ENCODE results near the gene FAM72D. TPM values are rescaled to one million over a fixed set of nuclear protein-coding genes. Genes with fewer than 3 reads are reported as not detected.
"Not testable (repeated sequence)": the region's sequence is repeated elsewhere in the genome, so short reads cannot be mapped to it uniquely, and the experiment has no call there.

FAM72D gene
- total RNA-seq, 1 donor: 0.43 TPM

DNA sequence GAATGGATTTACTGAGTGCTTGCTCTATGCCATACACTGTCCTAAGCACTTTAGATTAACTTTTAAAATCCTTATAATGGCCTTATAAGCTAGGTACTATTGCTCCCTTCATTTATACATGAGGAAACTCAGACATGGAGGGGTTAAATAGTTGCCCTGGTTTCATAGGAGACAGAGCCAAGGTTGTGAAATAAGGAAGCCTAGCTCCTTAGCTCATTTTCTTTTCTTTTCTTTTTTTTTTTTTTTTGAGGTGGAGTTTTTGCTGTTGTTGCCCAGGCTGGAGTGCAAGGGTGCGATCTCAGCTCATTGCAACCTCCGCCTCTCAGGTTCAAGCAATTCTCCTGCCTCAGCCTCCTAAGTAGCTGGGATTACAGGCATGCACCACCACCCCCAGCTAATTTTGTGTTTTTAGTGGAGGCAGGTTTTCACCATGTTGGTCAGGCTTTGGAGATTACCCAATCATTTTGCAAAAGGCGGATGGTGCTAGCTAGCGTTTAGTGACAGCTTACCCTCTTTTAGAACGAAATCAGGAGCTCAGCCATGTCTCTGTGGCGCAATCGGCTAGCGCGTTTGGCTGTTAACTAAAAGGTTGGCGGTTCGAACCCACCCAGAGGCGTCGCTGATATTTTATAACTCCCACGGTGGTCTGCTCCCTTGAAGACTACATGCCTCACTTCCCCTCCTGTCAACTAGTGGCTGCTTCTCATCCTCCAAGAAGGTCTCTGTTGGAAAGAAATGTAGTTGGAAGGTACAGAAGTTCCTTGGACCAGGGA, 33.1 kb downstream of the FAM72D start:
- H3K4me3 ChIP-seq (ENCODE audit: low read depth, low read length): not testable (repeated sequence)
- DNase-seq (ENCODE audit: low read depth): peak; percentile 61

DNA sequence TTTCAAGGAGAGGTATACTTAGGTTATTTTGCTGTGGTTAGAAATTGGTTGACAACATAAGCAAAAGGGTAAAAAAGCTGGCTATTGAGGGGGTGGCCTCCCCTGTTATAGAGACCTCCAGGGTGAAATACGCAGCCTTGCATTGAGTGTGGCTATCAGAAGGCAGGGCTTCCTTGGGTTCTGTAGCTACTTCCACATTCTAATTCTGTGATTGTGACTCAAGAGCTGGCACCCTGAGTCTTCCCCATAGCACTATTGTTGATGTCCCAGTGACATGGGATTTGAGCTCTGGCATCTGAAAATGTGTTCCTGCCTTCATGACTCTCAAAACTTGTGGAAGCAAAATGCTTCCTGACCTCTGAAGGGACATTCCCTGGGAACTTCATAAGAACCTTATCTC, 38.7 kb downstream of the FAM72D start:
- H3K4me3 ChIP-seq (ENCODE audit: low read depth, low read length); DNase-seq (ENCODE audit: low read depth): not testable (repeated sequence)

DNA sequence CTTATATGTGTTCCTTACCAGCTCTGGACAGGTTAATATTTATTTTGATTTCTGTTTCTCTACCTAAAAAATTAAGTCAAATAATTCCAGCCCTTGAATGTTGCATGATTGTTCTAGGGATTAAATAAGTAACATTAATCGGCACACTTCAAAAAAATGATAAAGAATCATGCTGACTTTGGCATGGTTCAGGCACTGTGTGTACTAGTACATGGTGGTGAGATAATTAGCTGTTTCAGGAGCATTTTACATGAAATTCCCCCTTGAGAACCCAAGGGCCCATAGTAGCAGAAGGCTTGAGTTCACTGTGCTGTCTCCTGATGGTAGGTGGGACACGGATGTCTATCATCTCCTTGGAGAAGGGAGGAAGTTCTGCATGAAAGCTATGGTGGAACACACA, 44.8 kb downstream of the FAM72D start:
- not testable (repeated sequence) for H3K4me3 ChIP-seq (ENCODE audit: low read depth, low read length); DNase-seq (ENCODE audit: low read depth)

DNA sequence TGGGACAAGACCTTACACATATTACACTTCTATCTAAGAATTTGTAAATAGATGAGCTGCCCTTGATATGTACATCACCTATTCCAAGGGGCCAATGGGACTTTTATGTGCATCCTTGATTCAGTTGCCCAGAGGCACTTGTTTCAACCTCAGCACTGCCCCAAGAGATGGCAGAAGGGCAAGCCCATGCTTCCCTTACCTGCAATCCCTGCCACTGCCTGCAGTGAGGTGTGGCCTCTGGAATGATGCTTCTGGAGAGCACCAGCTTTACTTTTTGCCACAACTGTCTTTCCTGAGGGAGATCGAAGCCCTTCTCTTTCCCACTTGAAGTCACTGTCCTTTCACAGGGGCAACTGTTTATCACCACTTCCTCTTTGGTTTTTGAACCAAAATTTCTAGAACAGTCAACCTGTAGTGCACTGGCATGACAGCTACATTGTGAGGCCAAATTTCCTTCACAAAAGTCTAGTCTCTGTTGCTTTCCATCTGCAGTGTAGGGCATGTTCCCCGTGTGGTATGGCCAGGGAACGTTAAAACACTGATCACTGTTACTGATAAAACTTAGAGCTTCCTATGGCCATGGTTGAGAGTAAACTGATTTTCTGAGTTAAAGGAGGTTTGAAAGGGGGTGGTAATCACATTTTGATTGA, 48.6 kb downstream of the FAM72D start:
- not testable (repeated sequence) for DNase-seq (ENCODE audit: low read depth); H3K4me3 ChIP-seq (ENCODE audit: low read depth, low read length)

DNA sequence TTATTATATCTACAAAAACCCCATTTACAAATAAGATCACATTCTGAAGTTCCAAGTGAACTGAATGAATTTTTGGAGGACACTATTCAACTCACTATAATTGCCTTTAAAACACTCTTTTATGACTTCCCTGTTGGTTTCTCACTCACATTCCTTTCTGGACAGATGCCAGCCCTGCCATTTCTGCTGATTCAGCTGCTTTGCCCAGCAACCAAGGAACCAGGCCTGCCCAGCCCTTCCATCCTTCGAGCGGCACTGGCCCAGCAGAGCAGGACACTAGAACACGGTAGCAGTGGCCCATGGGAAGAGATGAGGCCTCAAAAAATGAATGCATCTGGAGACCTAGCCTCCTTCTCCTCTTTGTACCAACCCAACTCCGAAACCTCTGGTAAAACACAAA, 50.5 kb downstream of the FAM72D start:
- not testable (repeated sequence) for DNase-seq (ENCODE audit: low read depth)

DNA sequence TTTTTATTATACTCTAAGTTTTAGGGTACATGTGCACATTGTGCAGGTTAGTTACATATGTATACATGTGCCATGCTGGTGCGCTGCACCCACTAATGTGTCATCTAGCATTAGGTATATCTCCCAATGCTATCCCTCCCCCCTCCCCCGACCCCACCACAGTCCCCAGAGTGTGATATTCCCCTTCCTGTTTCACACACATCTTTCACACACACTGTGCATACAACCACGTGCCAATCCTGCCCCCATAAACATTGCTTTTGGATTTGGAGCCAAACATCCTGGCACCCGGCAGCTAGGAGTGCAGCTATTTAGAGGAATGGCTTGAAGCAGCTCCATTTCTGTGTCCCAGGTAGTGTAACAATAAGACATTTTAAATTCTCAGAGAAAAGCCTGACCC, 51.4 kb downstream of the FAM72D start:
- H3K4me3 ChIP-seq (ENCODE audit: low read depth, low read length); DNase-seq (ENCODE audit: low read depth): not testable (repeated sequence)

More for the DNA sequence above, 50.5 kb downstream of the FAM72D start:
- not testable (repeated sequence) for H3K4me3 ChIP-seq (ENCODE audit: low read depth, low read length)

DNA sequence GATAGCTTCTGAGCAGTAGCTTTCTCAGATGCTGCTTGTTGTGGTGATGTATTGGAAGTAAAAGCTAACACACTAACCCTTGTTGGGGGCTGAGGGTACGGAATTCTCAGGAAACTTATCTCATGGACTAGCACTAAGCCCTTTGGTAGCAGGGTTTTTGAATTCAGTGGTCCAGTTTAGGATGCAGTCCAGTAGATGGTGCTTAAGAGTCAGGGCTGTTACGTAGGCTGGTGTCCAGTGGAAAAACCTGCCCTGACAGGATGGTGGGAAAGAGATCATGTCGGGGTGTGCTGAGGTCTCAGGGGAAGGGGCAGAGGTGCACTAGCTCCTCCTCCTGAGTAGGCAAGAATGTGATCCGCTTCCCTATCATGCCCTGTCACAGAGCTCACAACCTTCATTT, 59.6 kb downstream of the FAM72D start:
- not testable (repeated sequence) for H3K4me3 ChIP-seq (ENCODE audit: low read depth, low read length); DNase-seq (ENCODE audit: low read depth)

DNA sequence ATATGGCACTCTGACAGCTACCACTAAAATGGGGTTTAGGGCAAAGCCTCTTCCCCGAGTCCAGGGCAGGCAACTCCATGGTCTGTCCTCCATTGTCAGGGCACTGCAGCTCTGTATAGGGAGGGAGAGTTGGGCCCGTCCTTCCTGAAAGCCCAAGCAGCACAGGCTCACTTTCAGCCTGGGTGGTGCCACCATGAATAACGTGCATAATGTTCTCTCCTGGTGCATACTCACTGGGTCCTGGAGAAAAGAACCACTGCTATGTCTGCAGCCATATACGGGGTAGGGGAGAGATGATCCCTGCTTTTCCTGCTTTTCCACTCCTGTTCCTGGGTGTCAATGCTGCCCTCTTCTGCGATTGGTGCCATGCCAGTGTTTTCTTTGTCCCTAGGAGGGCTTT, 60.1 kb downstream of the FAM72D start:
- not testable (repeated sequence) for DNase-seq (ENCODE audit: low read depth)

DNA sequence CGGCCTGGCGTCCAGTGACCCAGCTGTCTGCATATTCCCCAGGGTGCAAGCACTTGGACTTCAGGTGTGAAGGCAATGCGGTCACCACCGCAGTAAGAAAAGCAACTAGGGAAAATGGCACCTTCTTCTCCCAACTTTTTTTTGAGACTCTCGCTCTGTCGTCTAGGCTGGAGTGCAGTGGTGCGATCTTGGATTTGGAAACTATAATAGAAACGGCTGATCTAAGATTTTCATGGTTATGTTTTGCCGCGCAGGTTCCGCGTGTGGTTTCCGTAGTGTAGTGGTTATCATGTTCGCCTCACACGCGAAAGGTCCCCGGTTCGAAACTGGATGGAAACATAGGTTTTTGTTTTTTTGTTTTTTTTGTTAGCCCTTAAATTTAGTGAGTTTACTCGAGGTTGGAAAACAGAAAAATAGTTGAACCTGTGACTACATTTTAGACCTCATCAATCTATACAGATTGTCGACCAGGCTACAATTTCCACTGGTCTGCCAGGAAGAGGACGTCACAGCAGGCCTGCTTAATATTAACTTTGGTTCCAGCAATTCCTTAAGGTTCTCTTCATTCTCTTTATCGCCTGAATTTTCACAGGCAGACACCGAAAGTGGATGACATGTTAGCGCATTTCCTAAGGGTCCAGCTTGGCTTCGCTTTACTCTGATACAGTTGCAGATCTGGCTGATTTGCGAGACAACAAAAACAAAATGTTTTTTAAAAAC, 61.3 kb downstream of the FAM72D start:
- peak overlapping the region; percentile 29 for H3K4me3 ChIP-seq (ENCODE audit: low read depth, low read length)
- peak; percentile 66 for DNase-seq (ENCODE audit: low read depth)

More for the DNA sequence above, 60.1 kb downstream of the FAM72D start:
- not testable (repeated sequence) for H3K4me3 ChIP-seq (ENCODE audit: low read depth, low read length)

DNA sequence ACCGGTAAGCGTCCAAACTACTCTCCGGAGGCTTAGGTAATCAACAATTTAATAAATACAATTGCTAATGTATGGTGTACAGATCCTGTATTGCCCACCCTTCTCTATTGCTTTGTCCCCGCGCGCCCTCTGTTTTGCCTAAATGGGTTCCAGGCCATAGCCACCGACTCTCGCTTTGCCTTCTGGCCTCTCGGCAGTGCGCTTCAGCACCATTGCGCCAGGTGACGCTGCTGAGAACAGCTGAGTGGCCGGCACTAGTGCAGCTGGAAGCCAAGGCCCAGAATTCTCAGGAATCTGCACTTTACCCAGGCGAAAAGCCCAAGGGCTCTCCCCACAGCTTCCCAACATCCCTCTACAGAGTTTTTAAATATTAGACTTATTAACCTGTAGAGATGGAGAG, 61.9 kb downstream of the FAM72D start:
- not testable (repeated sequence) for DNase-seq (ENCODE audit: low read depth); H3K4me3 ChIP-seq (ENCODE audit: low read depth, low read length)

DNA sequence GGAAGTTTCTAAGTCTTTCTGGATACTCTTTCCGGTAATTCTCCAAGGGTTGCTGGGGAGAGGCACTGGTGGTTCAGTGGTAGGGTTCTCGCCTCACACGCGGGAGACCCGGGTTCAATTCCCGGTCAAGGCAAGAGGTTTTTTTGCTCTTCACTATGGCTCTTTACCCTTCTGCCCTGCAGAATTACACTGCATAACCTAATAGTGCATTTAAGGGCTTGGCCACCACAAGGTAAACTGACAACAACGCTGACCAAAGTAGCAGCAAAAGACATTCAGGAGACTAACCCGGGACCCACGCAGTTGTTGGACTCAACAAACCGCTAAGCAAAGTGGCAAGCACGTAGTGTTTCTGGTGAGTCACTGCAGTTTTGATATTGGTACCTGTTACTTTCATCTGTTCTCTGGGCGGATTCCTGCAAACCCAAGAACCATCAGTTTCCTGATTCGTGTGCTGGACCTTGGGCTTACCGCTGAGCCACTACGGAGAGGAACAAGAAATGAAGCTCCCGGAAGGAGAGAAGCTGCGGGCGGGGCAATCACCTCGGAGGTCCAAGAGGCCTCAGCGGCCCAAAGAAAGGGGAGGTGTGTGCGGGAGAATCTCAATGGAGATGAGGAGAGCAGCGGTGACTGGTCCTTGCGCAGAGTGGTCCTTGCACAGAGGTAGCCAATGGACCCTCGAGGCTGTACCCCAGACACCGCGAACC, 65.4 kb downstream of the FAM72D start:
- not testable (repeated sequence) for H3K4me3 ChIP-seq (ENCODE audit: low read depth, low read length); DNase-seq (ENCODE audit: low read depth)

Other genes with a start within 250 kb of the FAM72D start
- gene SRGAP2B, start 646 bp upstream of the FAM72D start, total RNA-seq: 23.8 and 44.9 TPM in 2 replicates
- not detected in 2 replicates for gene PPIAL4D, start 146.2 kb downstream of the FAM72D start, total RNA-seq